ENCODE measurements around the gene RPEL1.
"Not testable (repeated sequence)": the region's sequence is repeated elsewhere in the genome, so short reads cannot be mapped to it uniquely, and the experiment has no call there.

GRCh38 chr10:103206715-103207114, 39.0 kb upstream of the RPEL1 start:
- TF ChIP-seq POLR2A, CTCF (IDR thresholded peaks at IDR 0.05): not testable (repeated sequence)
